HG02885 (cell line): ENCODE results near the gene STAG3.
"Not testable (repeated sequence)": the region's sequence is repeated elsewhere in the genome, so short reads cannot be mapped to it uniquely, and the experiment has no call there.

Source experiments
- ATAC-seq: cut with Tn5 transposase; IDR thresholded peaks from one replicate; pipeline ENCODE4 v1.9.1; 2021; ENCODE audit warnings: mild to moderate bottlenecking; ENCODE audit not compliant: unreplicated experiment, poor library complexity

Gene STAG3

GRCh38 chr7:100177045-100178001 is at the start of gene STAG3, which contains the start of gene GPC2:
Gene STAG3, plus strand, starts transcription at chr7:100177918. Its CDS starts 2,639 bp downstream, at chr7:100180557.
Gene GPC2, minus strand, starts transcription at chr7:100177381. Its CDS starts 182 bp downstream, at chr7:100177199.
- ATAC-seq: peak; percentile 92

- ATAC-seq: no peak
Measured at GRCh38 chr7:100128637-100128963, 49.1 kb upstream of the STAG3 start.

- ATAC-seq: not testable (repeated sequence)
Measured at GRCh38 chr7:100130220-100130607, 47.5 kb upstream of the STAG3 start.

- ATAC-seq: no peak
Measured at GRCh38 chr7:100130608-100131453, 46.9 kb upstream of the STAG3 start.

GRCh38 chr7:100132126-100132525 is 45.6 kb upstream of the STAG3 start:
- no peak for ATAC-seq

- peak; percentile 77 for ATAC-seq
Measured at GRCh38 chr7:100132697-100133151, 45.0 kb upstream of the STAG3 start.

GRCh38 chr7:100137851-100138760 is 39.6 kb upstream of the STAG3 start:
- no peak for ATAC-seq

GRCh38 chr7:100141555-100141949 is 36.2 kb upstream of the STAG3 start:
- ATAC-seq: no peak

GRCh38 chr7:100142461-100142860 is 35.3 kb upstream of the STAG3 start:
- no peak for ATAC-seq

GRCh38 chr7:100146350-100146749 is 31.4 kb upstream of the STAG3 start:
- ATAC-seq: not testable (repeated sequence)

GRCh38 chr7:100147278-100147677 is 30.4 kb upstream of the STAG3 start:
- no peak for ATAC-seq

- ATAC-seq: no peak
Measured at GRCh38 chr7:100148225-100148558, 29.5 kb upstream of the STAG3 start.

- peak; percentile 98 for ATAC-seq
Measured at GRCh38 chr7:100148559-100149328, 29.0 kb upstream of the STAG3 start, which contains the start of gene LAMTOR4. Gene LAMTOR4, plus strand, starts transcription at chr7:100148918. Its CDS starts 55 bp downstream, at chr7:100148973.

- ATAC-seq: no peak
Measured at GRCh38 chr7:100152404-100152803, 25.3 kb upstream of the STAG3 start.

- ATAC-seq: no peak
Measured at GRCh38 chr7:100152937-100153666, 24.6 kb upstream of the STAG3 start.

- no peak for ATAC-seq
Measured at GRCh38 chr7:100153708-100154535, 23.8 kb upstream of the STAG3 start.

- no peak for ATAC-seq
Measured at GRCh38 chr7:100154651-100155491, 22.8 kb upstream of the STAG3 start.
